K562 (cell line): ENCODE results near the gene AJUBA. TPM values are rescaled to one million over a fixed set of nuclear protein-coding genes. Genes with fewer than 3 reads are reported as not detected.
A peak's percentile ranks its signal among the peaks of the same experiment; 100 is the strongest.

Experiments used
- CBX5 ChIP-seq: IDR thresholded peaks from 2 replicates; pipeline ENCODE4 v1.6.1; 2014; ENCODE audit warnings: low read depth, borderline replicate concordance
- CHD1 ChIP-seq: fragments of 200-600 bp; sonication (generic); IDR thresholded peaks from one replicate; pipeline ENCODE4 v1.6.1; 2012; ENCODE audit warnings: mild to moderate bottlenecking, moderate library complexity, low read length, inconsistent platforms
- EHMT2 ChIP-seq: fragments of 450-650 bp; IDR thresholded peaks from 2 replicates; pipeline ENCODE4 v1.6.1; 2018; ENCODE audit warnings: antibody characterized with exemption
- ETV1 ChIP-seq: fragments of 450-650 bp; conservative IDR thresholded peaks from 2 replicates; pipeline ENCODE4 v1.6.1; 2016; ENCODE audit warnings: missing genetic modification characterization, control low read depth, low read depth, missing compliant biosample characterization
- FOXJ2 ChIP-seq: fragments of 200-800 bp; sonication (Bioruptor generic); IDR thresholded peaks from 2 replicates; pipeline ENCODE4 v1.6.1; 2016; ENCODE audit warnings: missing genetic modification characterization, missing compliant biosample characterization
- FOXP1 ChIP-seq: sonication (generic); formaldehyde crosslinking; IDR thresholded peaks from 2 replicates; pipeline ENCODE4 v1.8.0; 2022; ENCODE audit warnings: mild to moderate bottlenecking, missing genetic modification reagents
- HMBOX1 ChIP-seq: sonication (generic); IDR thresholded peaks from 2 replicates; pipeline ENCODE4 v1.6.1; 2016
- MGA ChIP-seq: fragments of 450-650 bp; IDR thresholded peaks from 2 replicates; pipeline ENCODE4 v1.6.1; 2016; ENCODE audit warnings: mild to moderate bottlenecking, moderate library complexity
- MYC ChIP-seq, 2 experiments: fragments of 250-450 bp in 1 of 2; sonication (Bioruptor Pico) in 1 of 2; IDR thresholded peaks; 2 replicates each; pipeline versions ENCODE4 v1.5.1 to v1.6.1; 2012 to 2021; ENCODE audit warnings: low read depth in 2 of 2, borderline replicate concordance in 1 of 2, improper control_type of control experiment in 1 of 2, low read length in 1 of 2, mild to moderate bottlenecking in 1 of 2, moderate library complexity in 1 of 2
- NR2C1 ChIP-seq, 2 experiments: fragments of 450-650 bp; IDR thresholded peaks; 2 replicates each; pipeline ENCODE4 v1.6.1; 2017; ENCODE audit warnings: mild to moderate bottlenecking in 2 of 2, antibody characterized with exemption in 1 of 2, inconsistent platforms in 1 of 2, missing compliant biosample characterization in 1 of 2, missing genetic modification characterization in 1 of 2
- POLR3G ChIP-seq: IDR thresholded peaks from 2 replicates; pipeline ENCODE4 v1.6.1; 2011; ENCODE audit not compliant: insufficient read length, insufficient replicate concordance; ENCODE audit errors: extremely low read depth
- SAFB2 ChIP-seq: fragments of 200-400 bp; formaldehyde crosslinking; IDR thresholded peaks from 2 replicates; pipeline ENCODE4 v1.6.1; 2018; ENCODE audit warnings: borderline replicate concordance, low read length, low read depth, moderate library complexity; ENCODE audit not compliant: severe bottlenecking
- TCF7 ChIP-seq: sonication (generic); IDR thresholded peaks from 2 replicates; pipeline ENCODE4 v1.6.1; 2016; ENCODE audit warnings: antibody characterized with exemption, borderline replicate concordance
- ZFP1 ChIP-seq: fragments of 450-650 bp; formaldehyde crosslinking; IDR thresholded peaks from 2 replicates; pipeline ENCODE4 v1.4.0; 2020; ENCODE audit warnings: mild to moderate bottlenecking, mixed read lengths
- polyA plus RNA-seq, 8 experiments: library from polyadenylated mRNA; depleted of rRNA in 4 of 8; stranded (reverse) in 5 of 8; unstranded in 3 of 8; fragments of >200 nt; fragmentation: Nextera tagmentation in 2 of 8; fragmentation: Illumina TruSeq in 1 of 8; extraction: Ambion mirVana in 2 of 8; extraction: Trizol in 1 of 8; gene quantifications; 2 replicates each; pipeline versions ENCODE4 v1.2.1 to v1.2.3, GENCODE V29; 2011 to 2014; ENCODE audit warnings: inconsistent platforms in 1 of 8, missing spikeins in 1 of 8
- total RNA-seq, 7 experiments: library from RNA; depleted of rRNA in 6 of 7; stranded (reverse); fragments of >200 nt in 6 of 7; fragmentation: Illumina TruSeq in 2 of 7; extraction: Trizol in 2 of 7; gene quantifications; 2 replicates each; pipeline versions ENCODE4 v1.2.1 to v1.2.3, GENCODE V29; 2011 to 2021; ENCODE audit warnings: low replicate concordance in 1 of 7

The AJUBA gene
- total and polyA plus RNA-seq, 9 of the 15 experiments (the other 6 are each of a cell fraction or from before 2014, with no cell fraction given): 0.73 to 4.7 (median 2.8) TPM

GRCh38 chr14:22929104-22929960, 53.0 kb downstream of the AJUBA start, which contains the start of gene PRMT5 (continued):
- TF ChIP-seq MGA: no peak
- no peak for TF ChIP-seq ZFP1 (CRISPR knock-in tag)
- TF ChIP-seq EHMT2: no peak
- TF ChIP-seq POLR3G: peak; percentile 59
- TF ChIP-seq MYC (IDR thresholded peaks at IDR 0.05; ENCODE audit: low read depth, low read length): peak; percentile 99
- TF ChIP-seq MYC (CRISPR knock-in tag; IDR thresholded peaks at IDR 0.05; ENCODE audit: borderline replicate concordance, low read depth): peak; percentile 96
- peak; percentile 47; the same call in 1 of the 2 replicates for TF ChIP-seq FOXP1
- no peak for TF ChIP-seq CBX5
- no peak; the same call in 1 of the 2 replicates for TF ChIP-seq FOXJ2 (tag)
- TF ChIP-seq HMBOX1: no peak
- no peak for TF ChIP-seq CHD1
- TF ChIP-seq NR2C1 (IDR thresholded peaks at IDR 0.05): no peak
- no peak for TF ChIP-seq NR2C1 (tag; IDR thresholded peaks at IDR 0.05)
- 0 out of 2 replicates have a peak, but pooled peaks have one; percentile 18 for TF ChIP-seq TCF7
- TF ChIP-seq SAFB2: no peak
- TF ChIP-seq ETV1 (tag): no peak
